GM23248 (cell line): ENCODE results near the gene RXRA.

Source experiments
- EZH2 ChIP-seq: fragments of 200-600 bp; sonication (generic); IDR thresholded peaks from 2 replicates; pipeline ENCODE4 v1.6.1; 2018; ENCODE audit warnings: antibody characterized with exemption, mild to moderate bottlenecking; ENCODE audit not compliant: insufficient read depth, poor library complexity, severe bottlenecking
- EZH2phosphoT487 ChIP-seq: fragments of 200-600 bp; sonication (generic); IDR thresholded peaks from 2 replicates; pipeline ENCODE4 v1.6.1; 2018; ENCODE audit warnings: antibody characterized with exemption, moderate library complexity, mild to moderate bottlenecking, low read depth; ENCODE audit not compliant: insufficient read depth

- TF ChIP-seq EZH2 (no peak), EZH2phosphoT487 (no peak)
These were observed 151.2 kb downstream of the RXRA start for GRCh38 chr9:134477342-134477925.
